HG03378 (cell line): Measurements from ENCODE around the gene REXO1.

Experiments
- ATAC-seq: cut with Tn5 transposase; IDR thresholded peaks from one replicate; pipeline ENCODE4 v1.9.1; 2021; ENCODE audit warnings: mild to moderate bottlenecking, moderate library complexity; ENCODE audit not compliant: unreplicated experiment

REXO1 gene

GRCh38 chr19:1851654-1852580, 3.6 kb upstream of the REXO1 start:
- no peak for ATAC-seq

- no peak for ATAC-seq
Measured at GRCh38 chr19:1850809-1851653, 2.7 kb upstream of the REXO1 start.

GRCh38 chr19:1849886-1850398, 1.7 kb upstream of the REXO1 start:
- ATAC-seq, result no peak

GRCh38 chr19:1849132-1849474, 820 bp upstream of the REXO1 start:
- no peak for ATAC-seq

- ATAC-seq, result peak; percentile 7
Measured at GRCh38 chr19:1847684-1848398, 442 bp downstream of the REXO1 start.

DNA sequence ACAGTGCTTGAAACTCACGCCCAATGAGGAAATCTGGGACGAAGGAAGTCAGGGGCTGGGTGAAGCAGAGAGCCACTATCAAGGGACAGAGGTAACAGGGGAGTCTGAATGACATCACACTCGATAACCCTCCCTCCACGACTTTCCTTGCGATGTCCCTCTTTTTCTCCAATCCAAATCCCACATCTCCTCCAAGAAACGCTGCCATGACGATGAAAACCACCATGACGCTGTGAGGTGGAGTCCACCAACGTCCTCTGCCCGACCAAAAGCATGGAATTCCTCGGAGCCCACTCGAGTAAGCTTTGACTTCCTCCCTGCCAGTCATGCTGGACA, 967 bp downstream of the REXO1 start:
- ATAC-seq, result no peak

DNA sequence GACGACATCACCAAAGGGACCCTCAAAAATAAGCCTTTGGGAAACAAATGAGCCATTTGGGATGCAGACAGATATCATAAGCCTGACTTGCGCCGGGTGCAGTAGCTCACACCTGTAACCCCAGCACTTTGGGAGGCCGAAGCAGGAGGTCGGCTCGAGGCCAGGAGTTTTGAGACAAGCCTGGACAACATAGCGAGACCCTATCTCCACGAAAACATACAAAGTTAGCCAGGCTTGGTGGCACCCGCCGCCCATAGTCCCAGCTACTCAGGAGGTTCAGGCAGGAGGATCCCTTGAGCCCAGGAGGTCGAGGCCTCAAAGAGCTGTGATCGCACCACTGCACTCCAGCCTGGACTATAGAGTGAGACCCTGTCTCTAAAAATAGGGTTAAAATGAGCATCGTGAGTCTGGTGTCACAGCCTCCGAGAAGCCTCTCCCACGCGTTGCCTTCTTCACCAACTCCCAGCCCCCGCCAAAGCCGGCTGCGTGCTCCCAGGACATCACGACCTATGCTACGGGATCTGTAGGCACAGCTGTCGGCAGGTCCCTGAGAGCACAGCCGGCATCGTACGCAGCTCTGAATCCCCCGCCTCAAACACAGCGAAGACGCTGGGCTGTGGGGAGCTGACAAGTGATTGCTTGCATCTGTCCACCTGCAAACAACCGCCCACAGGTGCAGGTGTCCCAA, 1.6 kb downstream of the REXO1 start:
- no peak for ATAC-seq

GRCh38 chr19:1845642-1846041, 2.6 kb downstream of the REXO1 start:
- ATAC-seq, result no peak

DNA sequence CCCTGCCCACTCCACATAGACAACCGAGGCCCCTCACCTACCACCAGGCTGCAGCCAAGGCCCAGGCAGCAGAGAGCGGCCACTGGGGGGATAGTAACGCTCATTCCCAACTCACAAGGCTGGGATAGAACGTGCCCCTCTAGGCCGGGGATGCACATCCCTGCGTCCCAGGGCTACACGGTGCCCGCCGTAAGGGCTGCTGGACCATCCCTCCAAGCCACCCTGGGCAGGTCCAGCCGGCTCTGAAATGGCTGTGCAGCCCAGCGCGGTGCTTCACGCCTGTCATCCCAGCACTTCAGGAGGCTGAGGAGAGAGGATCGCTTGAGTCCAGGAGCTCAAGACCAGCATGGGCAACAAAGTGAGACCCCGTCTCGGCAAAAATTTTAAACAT, 3.2 kb downstream of the REXO1 start:
- ATAC-seq, result no peak

GRCh38 chr19:1844513-1845124, 3.7 kb downstream of the REXO1 start:
- ATAC-seq, result no peak

DNA sequence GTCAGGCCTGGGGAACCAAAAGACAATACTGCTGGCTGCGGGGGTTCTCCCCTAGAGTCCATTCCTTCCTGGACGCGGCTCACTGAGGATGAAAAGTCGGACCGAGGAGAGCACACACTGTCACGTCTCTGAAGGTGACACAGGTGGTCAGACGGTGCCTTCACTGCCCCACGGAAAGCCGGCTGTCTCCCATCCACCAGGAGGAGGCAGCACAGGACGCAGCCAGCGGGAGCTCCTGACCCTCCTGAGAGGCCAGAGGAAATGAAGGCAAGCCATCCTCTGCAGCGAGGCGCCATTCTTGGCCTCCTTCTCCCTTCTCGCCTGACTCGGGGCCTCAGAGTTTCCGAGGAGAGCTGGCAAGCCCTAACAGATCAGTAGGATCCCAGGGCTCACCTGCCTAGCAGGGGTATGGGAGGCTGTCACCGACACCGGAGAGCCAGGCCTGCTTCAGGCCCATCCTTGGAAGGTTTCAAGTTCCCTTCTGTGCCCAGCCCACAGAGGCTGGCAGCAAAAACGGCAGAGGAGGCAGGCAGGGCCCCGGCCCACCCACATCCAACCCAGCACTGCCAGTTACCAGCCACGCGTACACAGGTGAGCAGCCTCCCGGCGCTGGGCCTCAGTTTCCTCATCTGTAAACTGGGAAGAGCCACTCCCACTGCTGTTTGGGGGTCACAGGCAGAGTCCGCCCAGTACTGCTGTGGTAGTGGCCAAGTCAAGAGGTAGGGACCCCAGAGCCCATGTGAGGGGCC, 4.5 kb downstream of the REXO1 start:
- no peak for ATAC-seq

DNA sequence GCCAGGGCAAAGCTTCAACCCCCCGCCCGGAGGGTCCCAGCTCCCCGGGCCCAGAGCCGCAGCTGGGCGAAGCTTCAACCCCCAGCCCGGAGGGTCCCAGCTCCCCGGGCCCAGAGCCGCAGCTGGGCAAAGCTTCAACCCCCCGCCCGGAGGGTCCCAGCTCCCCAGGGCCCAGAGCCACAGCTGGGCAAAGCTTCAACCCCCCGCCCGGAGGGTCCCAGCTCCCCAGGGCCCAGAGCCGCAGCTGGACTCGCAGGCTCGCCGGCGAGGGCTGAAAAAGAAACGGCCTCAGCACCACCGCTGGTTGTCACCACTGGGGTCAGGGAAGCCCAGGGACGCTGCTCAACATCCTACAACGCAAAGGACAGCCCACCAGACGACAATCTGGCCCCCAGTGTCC, 5.2 kb downstream of the REXO1 start:
- no peak for ATAC-seq

GRCh38 chr19:1841209-1841924, 6.9 kb downstream of the REXO1 start:
- no peak for ATAC-seq

DNA sequence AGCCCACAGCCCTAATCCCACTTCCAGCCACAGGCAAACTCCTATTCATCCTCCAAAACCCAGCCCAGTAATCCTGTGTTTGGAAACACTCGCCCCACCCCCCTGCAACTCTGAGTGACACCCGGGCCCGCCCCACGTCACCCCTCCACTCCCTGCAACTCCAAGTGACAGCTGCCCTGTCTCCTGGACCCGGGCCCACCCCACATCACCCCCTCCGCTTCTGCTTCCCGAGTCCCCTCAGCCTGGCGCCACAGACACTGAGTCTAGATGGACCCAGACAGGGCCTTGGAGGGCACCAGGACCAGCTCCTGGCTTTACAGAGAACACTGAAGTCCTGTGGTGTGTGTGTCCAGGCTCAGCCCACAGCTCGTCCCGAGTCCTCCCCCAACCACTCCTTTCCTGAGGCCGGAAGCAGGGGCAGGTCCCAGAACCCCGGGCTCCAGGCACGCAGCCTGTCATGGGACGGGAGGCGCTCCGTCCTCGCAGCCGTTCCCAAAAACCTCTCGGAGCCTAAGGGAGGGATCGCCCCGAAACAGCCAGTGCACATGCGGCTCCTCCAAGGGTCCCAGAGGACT, 7.7 kb downstream of the REXO1 start:
- no peak for ATAC-seq

GRCh38 chr19:1839658-1840540, 8.4 kb downstream of the REXO1 start:
- no peak for ATAC-seq

DNA sequence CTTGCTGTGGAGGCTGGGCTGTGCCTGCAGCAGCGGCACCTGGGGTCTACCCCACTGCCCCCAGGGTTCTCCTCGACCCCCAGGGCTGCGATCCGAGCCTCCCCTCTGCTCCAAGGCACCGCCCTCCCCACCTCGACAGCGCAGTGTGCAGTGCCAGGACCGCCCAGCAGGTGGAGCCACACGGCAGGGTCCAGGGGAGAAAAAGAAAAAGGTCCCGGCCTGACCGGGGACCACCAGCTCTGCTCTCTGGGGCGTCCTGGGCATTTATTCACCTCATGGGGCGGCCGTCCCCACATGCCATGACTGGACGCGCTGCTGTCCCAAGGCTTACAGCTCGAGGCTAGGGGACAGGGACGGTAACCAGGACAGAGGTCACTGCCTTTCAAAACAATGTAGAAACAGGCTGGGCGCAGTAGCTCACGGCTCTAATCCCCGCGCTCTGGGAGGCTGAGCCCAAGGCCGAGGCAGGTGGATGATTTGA, 10.6 kb downstream of the REXO1 start:
- no peak for ATAC-seq

DNA sequence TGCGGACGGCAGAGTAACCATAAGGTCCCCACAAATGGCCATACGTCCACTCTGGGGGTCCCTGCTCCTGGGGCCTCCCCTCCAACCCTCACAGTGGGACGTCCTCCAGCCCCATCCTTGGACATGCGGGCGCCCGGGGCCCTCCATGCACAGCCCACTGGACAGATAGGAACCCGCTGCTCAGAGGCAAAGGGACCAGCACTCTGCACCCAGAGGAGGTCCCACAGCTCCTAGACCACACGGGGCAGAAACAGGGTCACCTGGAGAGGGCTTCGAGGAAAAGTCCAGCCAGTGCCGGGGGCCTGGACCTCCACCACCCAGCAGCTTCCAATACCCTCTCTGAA, 11.1 kb downstream of the REXO1 start:
- ATAC-seq, result no peak
